Vagina (tissue), 2 donors: ENCODE results near the gene NTF3.

Experiments used
- CTCF ChIP-seq, 3 experiments: fragments of 450-650 bp in 2 of 3; fragments of 200-600 bp in 1 of 3; sonication (generic) in 1 of 3; IDR thresholded peaks; one replicate each; pipeline ENCODE4 v1.5.1; 2017 to 2019; ENCODE audit warnings: antibody characterized with exemption in 3 of 3, mild to moderate bottlenecking in 2 of 3, moderate library complexity in 2 of 3
- POLR2A ChIP-seq, 2 donors: fragments of 450-650 bp; IDR thresholded peaks; one replicate each; pipeline ENCODE4 v1.6.1; 2017; ENCODE audit warnings: antibody characterized with exemption in 2 of 2, mild to moderate bottlenecking in 2 of 2, moderate library complexity in 2 of 2

GRCh38 chr12:5470703-5471102, 38.8 kb downstream of the NTF3 start:
- no peak for TF ChIP-seq CTCF (IDR thresholded peaks at IDR 0.05)
- no peak for TF ChIP-seq POLR2A (IDR thresholded peaks at IDR 0.05)
